Astrocyte (in vitro differentiated cells and primary cell): ENCODE data around the gene RCC2. TPM values are rescaled to one million over a fixed set of nuclear protein-coding genes. Genes with fewer than 3 reads are reported as not detected.

ENCODE experiments used
- DNase-seq: peaks from one replicate; pipeline ENCODE4 v3.0.0-alpha.2; 2010; ENCODE audit warnings: low read depth
- FAIRE-seq: peaks from 2 replicates; lab custom pipeline; 2011; peaks lifted over from hg19 to GRCh38; lab: Jason Lieb, UNC
- H2AFZ ChIP-seq: 2 replicates; pipeline ENCODE4 v1.6.0; 2012; ENCODE audit warnings: low read depth, low read length, inconsistent platforms
- H3K27ac ChIP-seq: 2 replicates; pipeline ENCODE4 v1.5.1; 2011; ENCODE audit warnings: low read depth, low read length, inconsistent platforms
- H3K27me3 ChIP-seq: 2 replicates; pipeline ENCODE4 v1.6.0; 2011; ENCODE audit warnings: low read length, inconsistent platforms; ENCODE audit not compliant: insufficient read depth
- H3K36me3 ChIP-seq: 2 replicates; pipeline ENCODE4 v1.5.1; 2011; ENCODE audit warnings: low read length, inconsistent platforms; ENCODE audit not compliant: insufficient read depth
- H3K4me1 ChIP-seq: 2 replicates; pipeline ENCODE4 v1.5.1; 2011; ENCODE audit warnings: low read length, inconsistent platforms; ENCODE audit not compliant: insufficient read depth
- H3K4me2 ChIP-seq: 2 replicates; pipeline ENCODE4 v1.6.0; 2012; ENCODE audit warnings: low read length, inconsistent platforms
- H3K4me3 ChIP-seq: 2 replicates; pipeline ENCODE4 v1.5.1; 2011; ENCODE audit warnings: low read depth, mild to moderate bottlenecking, low read length, inconsistent platforms; ENCODE audit not compliant: insufficient read depth
- H3K79me2 ChIP-seq: 2 replicates; pipeline ENCODE4 v1.6.0; 2012; ENCODE audit warnings: mild to moderate bottlenecking, low read length, inconsistent platforms; ENCODE audit not compliant: insufficient read depth
- H3K9ac ChIP-seq: 2 replicates; pipeline ENCODE4 v1.6.0; 2012; ENCODE audit warnings: mild to moderate bottlenecking, low read length, inconsistent platforms
- H3K9me3 ChIP-seq: 2 replicates; pipeline ENCODE4 v1.5.1; 2012; ENCODE audit warnings: low read depth, mild to moderate bottlenecking, low read length, inconsistent platforms; ENCODE audit not compliant: insufficient read depth
- H4K20me1 ChIP-seq: 2 replicates; pipeline ENCODE4 v1.6.0; 2012; ENCODE audit warnings: low read length, inconsistent platforms; ENCODE audit not compliant: insufficient read depth
- H3K27ac Mint-ChIP-seq: one replicate; pipeline ENCODE4 v1.8.0; 2021; ENCODE audit warnings: mild to moderate bottlenecking, mixed read lengths; ENCODE audit not compliant: unreplicated experiment
- H3K27me3 Mint-ChIP-seq: one replicate; pipeline ENCODE4 v1.8.0; 2021; ENCODE audit warnings: low read depth, mixed read lengths; ENCODE audit not compliant: unreplicated experiment
- H3K36me3 Mint-ChIP-seq: one replicate; pipeline ENCODE4 v1.8.0; 2021; ENCODE audit warnings: low read depth, mixed read lengths; ENCODE audit not compliant: unreplicated experiment
- H3K4me1 Mint-ChIP-seq: one replicate; pipeline ENCODE4 v1.8.0; 2021; ENCODE audit warnings: low read depth, mixed read lengths; ENCODE audit not compliant: unreplicated experiment
- H3K4me3 Mint-ChIP-seq: one replicate; pipeline ENCODE4 v1.8.0; 2021; ENCODE audit warnings: mild to moderate bottlenecking, moderate library complexity, mixed read lengths; ENCODE audit not compliant: unreplicated experiment
- H3K9me3 Mint-ChIP-seq: one replicate; pipeline ENCODE4 v1.8.0; 2021; ENCODE audit warnings: mild to moderate bottlenecking, mixed read lengths; ENCODE audit not compliant: unreplicated experiment
- EZH2 ChIP-seq: IDR thresholded peaks from 2 replicates; pipeline ENCODE4 v1.6.1; 2012; ENCODE audit warnings: mild to moderate bottlenecking, low read length, inconsistent platforms; ENCODE audit not compliant: insufficient read depth
- total RNA-seq: library from RNA; stranded (reverse); gene quantifications from 2 replicates; pipeline ENCODE4 v1.2.1, GENCODE V29; 2021
- TF ChIP-seq, protein P1 (sequence below): IDR thresholded peaks from 2 replicates; pipeline ENCODE4 v1.5.1; 2011; ENCODE audit warnings: low read depth, mild to moderate bottlenecking, inconsistent platforms, low read length, moderate library complexity; ENCODE audit not compliant: insufficient read depth

Gene RCC2
- total RNA-seq, 1 donor from 2014 or later: 103 TPM

DNA sequence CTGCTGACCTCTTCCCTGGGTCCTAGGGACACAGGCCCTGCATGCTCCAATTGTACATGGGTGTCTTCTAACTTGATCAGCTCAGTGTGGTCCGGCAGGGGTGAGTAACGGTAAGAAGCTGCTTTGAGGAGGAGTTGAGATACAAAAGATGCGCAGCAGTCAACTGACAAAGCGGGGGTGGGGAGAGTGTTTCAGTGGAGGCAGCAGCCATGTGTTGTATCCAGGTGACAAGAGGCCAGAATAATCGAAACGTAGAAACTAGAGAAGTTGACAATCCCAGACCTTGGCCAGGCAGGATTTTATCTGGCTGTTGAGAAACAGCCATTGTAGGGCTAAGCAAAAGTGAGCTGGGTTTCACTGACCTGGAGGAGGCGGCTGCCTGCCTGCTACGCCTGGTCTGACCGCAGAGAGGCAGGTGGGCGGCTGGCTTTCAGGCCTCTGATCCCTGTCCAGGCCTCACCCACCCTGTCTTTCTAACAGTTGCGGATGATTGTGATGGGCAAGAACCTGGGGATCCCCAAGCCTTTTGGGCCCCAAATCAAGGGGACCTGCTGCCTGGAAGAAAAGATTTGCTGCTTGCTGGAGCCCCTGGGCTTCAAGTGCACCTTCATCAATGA is 38.6 kb downstream of the RCC2 start:
- Mint-ChIP-seq H3K4me3 (no peak overlapping the region), H3K4me1 (no peaks in the 10 kb centered on the region), H3K9me3 (no peaks in the 10 kb centered on the region), H3K27me3 (peaks cover 9% of the 10 kb centered on the region), H3K36me3 (no peaks in the 10 kb centered on the region), H3K27ac (no peak overlapping the region)
- Histone ChIP-seq H2AFZ (no peak overlapping the region), H3K4me1 (no peaks in the 10 kb centered on the region), H3K79me2 (no peaks in the 10 kb centered on the region), H4K20me1 (peaks cover 4% of the 10 kb centered on the region), H3K27ac (no peak overlapping the region), H3K9me3 (no peaks in the 10 kb centered on the region), H3K36me3 (no peaks in the 10 kb centered on the region), H3K4me3 (no peak overlapping the region), H3K4me2 (no peak overlapping the region), H3K27me3 (no peaks in the 10 kb centered on the region), H3K9ac (no peak overlapping the region)
- FAIRE-seq: no peak
- no peak for TF ChIP-seq EZH2
- TF ChIP-seq, protein P1, sequence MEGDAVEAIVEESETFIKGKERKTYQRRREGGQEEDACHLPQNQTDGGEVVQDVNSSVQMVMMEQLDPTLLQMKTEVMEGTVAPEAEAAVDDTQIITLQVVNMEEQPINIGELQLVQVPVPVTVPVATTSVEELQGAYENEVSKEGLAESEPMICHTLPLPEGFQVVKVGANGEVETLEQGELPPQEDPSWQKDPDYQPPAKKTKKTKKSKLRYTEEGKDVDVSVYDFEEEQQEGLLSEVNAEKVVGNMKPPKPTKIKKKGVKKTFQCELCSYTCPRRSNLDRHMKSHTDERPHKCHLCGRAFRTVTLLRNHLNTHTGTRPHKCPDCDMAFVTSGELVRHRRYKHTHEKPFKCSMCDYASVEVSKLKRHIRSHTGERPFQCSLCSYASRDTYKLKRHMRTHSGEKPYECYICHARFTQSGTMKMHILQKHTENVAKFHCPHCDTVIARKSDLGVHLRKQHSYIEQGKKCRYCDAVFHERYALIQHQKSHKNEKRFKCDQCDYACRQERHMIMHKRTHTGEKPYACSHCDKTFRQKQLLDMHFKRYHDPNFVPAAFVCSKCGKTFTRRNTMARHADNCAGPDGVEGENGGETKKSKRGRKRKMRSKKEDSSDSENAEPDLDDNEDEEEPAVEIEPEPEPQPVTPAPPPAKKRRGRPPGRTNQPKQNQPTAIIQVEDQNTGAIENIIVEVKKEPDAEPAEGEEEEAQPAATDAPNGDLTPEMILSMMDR: no peak
- no peak for DNase-seq

DNA sequence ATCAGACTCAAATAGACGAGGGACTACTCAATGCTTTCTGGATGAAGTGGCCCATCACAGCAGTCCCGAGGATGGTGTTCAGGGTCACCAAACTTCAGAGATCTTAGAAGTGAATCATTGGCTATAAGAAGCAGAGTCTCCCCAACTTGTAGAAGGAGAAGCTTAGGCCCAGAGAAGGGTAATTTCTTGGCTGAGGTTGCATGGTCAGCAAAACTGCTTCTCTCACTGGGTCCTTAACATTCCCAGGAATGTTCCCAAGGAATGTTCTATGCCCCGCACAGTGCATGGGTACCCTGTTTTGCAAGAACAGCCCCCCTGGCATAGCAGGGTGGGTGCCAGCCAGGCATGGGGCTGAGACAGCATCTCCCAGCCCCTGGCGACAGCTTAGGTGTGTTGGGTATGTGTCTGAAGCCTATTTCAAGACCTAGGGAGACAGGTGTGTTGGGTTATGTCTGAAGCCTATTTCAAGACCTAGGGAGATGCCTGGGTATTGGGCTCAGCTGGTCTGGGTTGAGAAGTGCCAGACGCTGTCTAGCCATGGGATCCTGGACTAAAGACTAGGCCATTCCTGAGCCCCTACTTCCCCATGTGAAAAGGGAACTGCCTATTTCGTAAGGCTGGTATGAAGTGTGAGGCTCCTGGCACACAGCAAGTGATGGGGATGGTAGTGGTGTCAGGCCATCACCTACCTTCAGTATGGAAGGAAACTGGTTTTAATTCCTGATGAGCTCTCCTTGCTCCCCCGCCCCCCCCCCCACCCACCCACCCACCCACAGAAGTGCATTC is 41.4 kb downstream of the RCC2 start:
- TF ChIP-seq, protein P1: no peak
- TF ChIP-seq EZH2: no peak
- H3K9me3 Mint-ChIP-seq: no peaks in the 10 kb centered on the region
- H3K27ac Mint-ChIP-seq: no peak overlapping the region

DNA sequence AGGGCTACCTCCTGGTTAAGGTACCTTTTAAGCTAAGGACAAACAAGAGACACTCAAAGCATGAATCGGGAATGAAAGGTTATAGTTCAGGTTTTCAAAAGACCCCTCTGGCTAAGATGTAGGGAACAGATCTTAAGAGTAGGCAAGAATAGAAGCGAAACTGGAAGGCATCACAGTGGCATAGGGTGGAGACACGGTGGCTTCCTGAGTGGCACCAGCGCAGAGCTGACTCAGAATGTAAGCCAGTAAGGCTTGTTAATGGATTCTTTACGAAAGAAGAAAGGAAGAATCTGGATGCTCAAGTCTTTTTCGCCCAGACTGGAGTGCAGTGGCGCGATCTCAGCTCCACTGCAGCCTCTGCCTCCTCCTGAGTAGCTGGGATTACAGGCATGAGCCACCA is 46.2 kb downstream of the RCC2 start:
- Histone ChIP-seq H3K9ac (no peak overlapping the region), H4K20me1 (no peaks in the 10 kb centered on the region), H2AFZ (no peak overlapping the region), H3K27me3 (peaks cover 9% of the 10 kb centered on the region), H3K4me3 (no peak overlapping the region), H3K4me1 (no peaks in the 10 kb centered on the region), H3K27ac (no peak overlapping the region), H3K79me2 (no peaks in the 10 kb centered on the region), H3K9me3 (no peaks in the 10 kb centered on the region), H3K4me2 (no peak overlapping the region), H3K36me3 (no peaks in the 10 kb centered on the region)
- Mint-ChIP-seq H3K4me3 (no peak overlapping the region), H3K4me1 (peaks cover 2% of the 10 kb centered on the region), H3K36me3 (peaks cover 1% of the 10 kb centered on the region), H3K27me3 (peaks cover 46% of the 10 kb centered on the region), H3K27ac (no peak overlapping the region), H3K9me3 (no peaks in the 10 kb centered on the region)
- FAIRE-seq (no peak), DNase-seq (no peak)
- TF ChIP-seq EZH2: no peak
- TF ChIP-seq, protein P1: no peak

More for the DNA sequence above, 41.4 kb downstream of the RCC2 start:
- Histone ChIP-seq H3K4me3 (no peak overlapping the region), H3K4me2 (no peak overlapping the region), H3K27me3 (peaks cover 6% of the 10 kb centered on the region), H3K4me1 (no peaks in the 10 kb centered on the region), H3K79me2 (no peaks in the 10 kb centered on the region), H4K20me1 (no peaks in the 10 kb centered on the region), H3K36me3 (no peaks in the 10 kb centered on the region), H3K9ac (no peak overlapping the region), H3K27ac (no peak overlapping the region), H3K9me3 (no peaks in the 10 kb centered on the region), H2AFZ (no peak overlapping the region)
- FAIRE-seq (no peak), DNase-seq (no peak)
- H3K27me3 Mint-ChIP-seq: peaks cover 19% of the 10 kb centered on the region
- H3K4me1 Mint-ChIP-seq: no peaks in the 10 kb centered on the region
- peaks cover 1% of the 10 kb centered on the region for H3K36me3 Mint-ChIP-seq
- no peak overlapping the region for H3K4me3 Mint-ChIP-seq
